A673 (cell line): ENCODE results near the gene TAL1. TPM values are rescaled to one million over a fixed set of nuclear protein-coding genes. Genes with fewer than 3 reads are reported as not detected.
A peak's percentile ranks its signal among the peaks of the same experiment; 100 is the strongest.

Experiments
- BruUV-seq: library from RNA; stranded (reverse); fragments of 400-500 nt; replicated peaks from 2 replicates; lab custom pipeline; 2021; lab: Mats Ljungman, UMichigan
- CTCF ChIA-PET: fragments of 300-600 bp; sonication (Branson Sonifier 250); formaldehyde crosslinking; loops from one replicate; lab custom pipeline; 2022; ENCODE audit warnings: antibody characterized with exemption; lab: Charles Lee
- POLR2A ChIA-PET: fragments of 300-600 bp; sonication (Branson Sonifier 250); formaldehyde crosslinking; loops from one replicate; lab custom pipeline; 2022; ENCODE audit warnings: antibody characterized with exemption; ENCODE audit not compliant: low non-redundant PET; lab: Charles Lee
- DNase-seq: peaks from one replicate; pipeline ENCODE4 v3.0.0-alpha.2; 2015; ENCODE audit warnings: low spot score
- H3K27ac ChIP-seq: fragments of 200-600 bp; sonication (generic); 2 replicates; pipeline ENCODE4 v1.5.1; 2016; ENCODE audit warnings: mixed run types, low read depth, mild to moderate bottlenecking, mixed read lengths, antibody characterized with exemption, low read length; ENCODE audit not compliant: poor library complexity, severe bottlenecking
- H3K27me3 ChIP-seq: fragments of 200-600 bp; sonication (generic); replicated peaks from 2 replicates; pipeline ENCODE4 v1.6.1; 2017; ENCODE audit warnings: mixed run types, low read depth, mild to moderate bottlenecking, mixed read lengths, antibody characterized with exemption, low read length; ENCODE audit not compliant: insufficient read depth, poor library complexity
- H3K36me3 ChIP-seq: fragments of 200-600 bp; sonication (generic); 2 replicates; pipeline ENCODE4 v1.6.1; 2016; ENCODE audit warnings: mixed run types, mild to moderate bottlenecking, mixed read lengths, antibody characterized with exemption, low read length; ENCODE audit not compliant: insufficient read depth, poor library complexity, severe bottlenecking
- H3K4me1 ChIP-seq: fragments of 200-600 bp; sonication (generic); 2 replicates; pipeline ENCODE4 v1.6.1; 2017; ENCODE audit warnings: mixed run types, mild to moderate bottlenecking, mixed read lengths, antibody characterized with exemption, low read length; ENCODE audit not compliant: insufficient read depth, poor library complexity, severe bottlenecking
- H3K4me3 ChIP-seq: fragments of 200-600 bp; sonication (generic); 2 replicates; pipeline ENCODE4 v1.5.1; 2016; ENCODE audit warnings: low read depth, mixed run types, mild to moderate bottlenecking, mixed read lengths, low read length; ENCODE audit not compliant: poor library complexity, severe bottlenecking
- H3K9me3 ChIP-seq: fragments of 200-600 bp; sonication (generic); 2 replicates; pipeline ENCODE4 v1.6.1; 2016; ENCODE audit warnings: mixed run types, low read depth, mild to moderate bottlenecking, mixed read lengths, antibody characterized with exemption, low read length; ENCODE audit not compliant: poor library complexity, severe bottlenecking
- EZH2 ChIP-seq: fragments of 200-600 bp; sonication (generic); IDR thresholded peaks from 2 replicates; pipeline ENCODE4 v1.6.1; 2017; ENCODE audit warnings: borderline replicate concordance, low read depth, mild to moderate bottlenecking, mixed read lengths, antibody characterized with exemption, low read length; ENCODE audit not compliant: poor library complexity, severe bottlenecking
- intact Hi-C: fragments of 100-400 bp; cut with micrococcal nuclease; formaldehyde crosslinking; loops from one replicate; pipeline ENCODE4 v1.10.0; 2022; ENCODE audit not compliant: unreplicated experiment
- total RNA-seq: library from RNA; stranded (reverse); gene quantifications from 2 replicates; pipeline ENCODE4 v1.2.3, GENCODE V29; 2021
- TF ChIP-seq, protein P1 (sequence below): fragments of 300-800, 200-600 bp; sonication (generic); conservative IDR thresholded peaks from 2 replicates; pipeline ENCODE4 v1.5.1; 2017; ENCODE audit warnings: low read depth, mild to moderate bottlenecking, antibody characterized with exemption, low read length, moderate library complexity, mixed read lengths

Gene TAL1
- total RNA-seq, 1 experiment from 2014 or later: 0.11 TPM

DNA sequence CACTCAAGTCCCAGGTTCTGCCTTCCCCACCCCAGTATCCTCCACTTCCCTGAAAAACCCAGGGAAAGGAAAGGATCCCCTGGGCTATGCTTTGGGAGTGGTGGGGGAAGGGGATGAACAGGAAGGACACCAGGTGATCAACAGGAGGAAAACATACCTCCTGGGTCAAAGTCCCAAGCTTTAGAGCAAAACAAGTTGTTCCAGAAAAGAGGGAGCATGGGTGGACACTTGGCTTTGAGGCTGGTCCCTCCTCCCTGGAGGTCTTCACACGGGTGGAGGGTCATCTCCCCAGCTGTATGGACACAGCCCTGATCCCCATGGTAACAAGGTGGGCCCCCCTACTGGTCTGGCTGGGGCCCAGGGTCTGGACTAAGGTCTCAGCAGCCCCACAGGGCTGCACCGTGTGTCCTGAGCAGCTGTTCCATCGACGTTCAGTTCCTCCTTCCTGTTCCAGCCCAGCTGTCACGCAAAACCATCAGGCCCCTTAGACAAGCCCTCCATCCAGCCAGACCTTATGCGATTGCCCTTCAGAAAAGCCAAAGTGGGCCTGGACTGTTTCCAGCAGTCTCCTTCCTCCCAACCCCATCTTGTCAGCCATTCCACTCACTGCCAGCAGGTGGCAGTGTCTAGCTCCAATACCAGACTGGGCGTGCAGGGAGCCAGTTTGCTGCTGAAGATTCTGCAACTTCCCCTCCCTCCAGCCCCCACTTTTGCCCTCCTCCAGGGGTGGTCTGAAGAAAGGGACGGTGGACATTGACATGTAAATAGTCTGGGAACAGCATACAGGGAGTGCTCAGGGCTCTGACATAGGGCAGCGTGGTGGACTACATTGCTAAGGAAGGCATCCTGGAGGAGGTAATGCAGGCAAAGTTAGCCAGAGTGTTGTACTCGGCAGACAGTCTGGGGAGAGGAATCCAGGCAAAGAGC, 39.3 kb downstream of the TAL1 start:
- Histone ChIP-seq H3K9me3 (no peaks in the 10 kb centered on the region), H3K36me3 (no peaks in the 10 kb centered on the region), H3K27me3 (no peaks in the 10 kb centered on the region), H3K27ac (no peak overlapping the region), H3K4me3 (no peak overlapping the region), H3K4me1 (no peaks in the 10 kb centered on the region)
- POLR2A ChIA-PET: no interaction called here
- peak; percentile 73 for DNase-seq
- CTCF ChIA-PET: interaction anchor here (0.6 to 1.7 kb wide), 5 partner anchors 10 to 533 kb away, joined by 3 to 5 read pairs (median 4); partner anchors contain the start of gene STIL
- no TSS peak for BruUV-seq
- TF ChIP-seq, protein P1, sequence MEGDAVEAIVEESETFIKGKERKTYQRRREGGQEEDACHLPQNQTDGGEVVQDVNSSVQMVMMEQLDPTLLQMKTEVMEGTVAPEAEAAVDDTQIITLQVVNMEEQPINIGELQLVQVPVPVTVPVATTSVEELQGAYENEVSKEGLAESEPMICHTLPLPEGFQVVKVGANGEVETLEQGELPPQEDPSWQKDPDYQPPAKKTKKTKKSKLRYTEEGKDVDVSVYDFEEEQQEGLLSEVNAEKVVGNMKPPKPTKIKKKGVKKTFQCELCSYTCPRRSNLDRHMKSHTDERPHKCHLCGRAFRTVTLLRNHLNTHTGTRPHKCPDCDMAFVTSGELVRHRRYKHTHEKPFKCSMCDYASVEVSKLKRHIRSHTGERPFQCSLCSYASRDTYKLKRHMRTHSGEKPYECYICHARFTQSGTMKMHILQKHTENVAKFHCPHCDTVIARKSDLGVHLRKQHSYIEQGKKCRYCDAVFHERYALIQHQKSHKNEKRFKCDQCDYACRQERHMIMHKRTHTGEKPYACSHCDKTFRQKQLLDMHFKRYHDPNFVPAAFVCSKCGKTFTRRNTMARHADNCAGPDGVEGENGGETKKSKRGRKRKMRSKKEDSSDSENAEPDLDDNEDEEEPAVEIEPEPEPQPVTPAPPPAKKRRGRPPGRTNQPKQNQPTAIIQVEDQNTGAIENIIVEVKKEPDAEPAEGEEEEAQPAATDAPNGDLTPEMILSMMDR: peak; percentile 97
- TF ChIP-seq EZH2: no peak
- intact Hi-C loops: loop anchor here (2.0 to 5.0 kb wide), 3 partner anchors 70 to 520 kb away; no protein-coding TSS in a partner anchor

- Histone ChIP-seq H3K36me3 (no peaks in the 10 kb centered on the region), H3K4me3 (no peak overlapping the region), H3K9me3 (no peaks in the 10 kb centered on the region), H3K27ac (no peak overlapping the region), H3K27me3 (no peaks in the 10 kb centered on the region), H3K4me1 (no peaks in the 10 kb centered on the region)
- POLR2A ChIA-PET: no interaction called here
- BruUV-seq: no TSS peak
- no peak for DNase-seq
- intact Hi-C loops: loop anchor here (2.0 to 5.0 kb wide), 3 partner anchors 71 to 520 kb away; no protein-coding TSS in a partner anchor
- no peak for TF ChIP-seq EZH2
- TF ChIP-seq, protein P1: no peak
- CTCF ChIA-PET: interaction anchor here (1.6 to 1.7 kb wide), 2 partner anchors 21 to 534 kb away, joined by 5 read pairs; no protein-coding TSS in a partner anchor
Observed at GRCh38 chr1:47191940-47192457, 40.0 kb downstream of the TAL1 start.

DNA sequence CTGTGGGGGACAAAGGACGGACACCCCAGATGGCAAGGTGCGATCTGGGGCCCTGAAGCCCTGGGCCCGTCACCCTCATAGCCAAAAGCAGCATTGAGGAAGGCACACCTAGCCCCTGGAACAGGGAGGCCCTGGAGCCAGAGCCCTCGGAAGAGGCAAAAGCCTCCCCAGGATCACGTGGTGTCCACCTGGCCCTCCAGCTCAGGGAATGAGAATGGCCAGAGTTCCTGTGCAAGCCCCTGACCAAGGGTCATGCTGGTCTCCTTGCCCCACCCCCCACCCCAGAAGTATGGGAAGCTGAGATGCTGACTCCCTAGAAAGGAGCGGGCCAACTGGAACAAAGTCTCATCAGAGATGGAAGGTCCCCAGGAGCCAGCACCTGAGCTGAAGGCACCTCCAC, 41.2 kb downstream of the TAL1 start:
- Histone ChIP-seq H3K9me3 (no peaks in the 10 kb centered on the region), H3K4me3 (no peak overlapping the region), H3K4me1 (no peaks in the 10 kb centered on the region), H3K36me3 (no peaks in the 10 kb centered on the region), H3K27me3 (no peaks in the 10 kb centered on the region), H3K27ac (no peak overlapping the region)
- BruUV-seq: no TSS peak
- ChIA-PET CTCF (interaction anchor here (0.6 to 1.6 kb wide), 3 partner anchors 12 to 78 kb away, joined by 3 to 8 read pairs (median 5); no protein-coding TSS in a partner anchor), POLR2A (no interaction called here)
- intact Hi-C loops: loop anchor here (5.0 kb wide), 2 partner anchors 231 to 521 kb away; no protein-coding TSS in a partner anchor
- no peak for DNase-seq
- no peak for TF ChIP-seq EZH2
- TF ChIP-seq, protein P1: no peak
